Naive thymus-derived CD4-positive, alpha-beta T cell (primary cell): ENCODE measurements around the gene TCAP. TPM values are rescaled to one million over a fixed set of nuclear protein-coding genes. Genes with fewer than 3 reads are reported as not detected.

ENCODE experiments used
- ATAC-seq: fragments of 150-1000 bp; cut with Tn5 transposase; 2 replicates; pipeline ENCODE4 v1.10.0; 2021; ENCODE audit warnings: mild to moderate bottlenecking, moderate library complexity
- CTCF ChIA-PET: fragments of 350-600 bp; sonication (Branson Sonifier 250); formaldehyde crosslinking; loops from one replicate; lab custom pipeline; 2021; ENCODE audit warnings: antibody characterized with exemption; lab: Charles Lee
- POLR2A ChIA-PET: fragments of 350-600 bp; sonication (Branson Sonifier 250); formaldehyde crosslinking; loops from one replicate; lab custom pipeline; 2021; ENCODE audit warnings: antibody characterized with exemption, inconsistent platforms; lab: Charles Lee
- DNase-seq, 9 donors: peaks; one replicate each; pipeline versions ENCODE4 v3.0.0 to v3.0.0-alpha.2; 2020 to 2022; ENCODE audit warnings: mixed read lengths in 1 of 9
- H3K27ac ChIP-seq: one replicate; pipeline ENCODE4 v1.7.0; 2013; ENCODE audit warnings: mild to moderate bottlenecking, low read depth, low read length, moderate library complexity
- H3K27me3 ChIP-seq, 2 donors: one replicate each; pipeline ENCODE4 v1.7.0; 2013; ENCODE audit warnings: low read length in 2 of 2, mild to moderate bottlenecking in 2 of 2, moderate library complexity in 2 of 2; ENCODE audit not compliant: control insufficient read depth in 2 of 2, insufficient read depth in 2 of 2
- H3K36me3 ChIP-seq, 3 experiments: 1 replicate in 2 of 3; 2 replicates in 1 of 3; pipeline ENCODE4 v1.7.0; 2013; ENCODE audit warnings: low read length in 3 of 3, mild to moderate bottlenecking in 3 of 3, moderate library complexity in 1 of 3; ENCODE audit not compliant: insufficient read depth in 3 of 3, control insufficient read depth in 2 of 3
- H3K4me1 ChIP-seq, 2 donors: one replicate each; pipeline ENCODE4 v1.7.0; 2013; ENCODE audit warnings: low read length in 2 of 2, mild to moderate bottlenecking in 2 of 2, moderate library complexity in 1 of 2; ENCODE audit not compliant: control insufficient read depth in 2 of 2, insufficient read depth in 2 of 2
- H3K4me3 ChIP-seq: 2 replicates; pipeline ENCODE4 v1.7.0; 2013; ENCODE audit warnings: mild to moderate bottlenecking, low read length
- H3K9me3 ChIP-seq, 3 experiments: 1 replicate in 2 of 3; 2 replicates in 1 of 3; pipeline ENCODE4 v1.7.0; 2013; ENCODE audit warnings: low read length in 3 of 3; ENCODE audit not compliant: control insufficient read depth in 2 of 3
- H3K27ac Mint-ChIP-seq, 9 donors: one replicate each; pipeline ENCODE4 v1.8.0; 2020 to 2022; ENCODE audit warnings: mixed read lengths in 9 of 9, mild to moderate bottlenecking in 8 of 9, moderate library complexity in 5 of 9, inconsistent platforms in 2 of 9
- H3K27me3 Mint-ChIP-seq, 5 donors: one replicate each; pipeline ENCODE4 v1.8.0; 2021 to 2022; ENCODE audit warnings: mixed read lengths in 5 of 5, mild to moderate bottlenecking in 1 of 5
- H3K36me3 Mint-ChIP-seq, 5 donors: one replicate each; pipeline ENCODE4 v1.8.0; 2020 to 2022; ENCODE audit warnings: mixed read lengths in 5 of 5, mild to moderate bottlenecking in 3 of 5, inconsistent platforms in 1 of 5
- H3K4me1 Mint-ChIP-seq, 7 donors: one replicate each; pipeline ENCODE4 v1.8.0; 2020 to 2022; ENCODE audit warnings: mixed read lengths in 7 of 7, mild to moderate bottlenecking in 3 of 7, inconsistent platforms in 1 of 7
- H3K4me3 Mint-ChIP-seq, 10 donors: one replicate each; pipeline ENCODE4 v1.8.0; 2020 to 2022; ENCODE audit warnings: mild to moderate bottlenecking in 10 of 10, mixed read lengths in 10 of 10, moderate library complexity in 6 of 10, inconsistent platforms in 2 of 10
- H3K9me3 Mint-ChIP-seq, 11 donors: one replicate each; pipeline ENCODE4 v1.8.0; 2020 to 2022; ENCODE audit warnings: mixed read lengths in 11 of 11, mild to moderate bottlenecking in 4 of 11, inconsistent platforms in 1 of 11, moderate library complexity in 1 of 11
- intact Hi-C, 2 donors: fragments of 100-400 bp; cut with micrococcal nuclease; formaldehyde crosslinking; loops; one replicate each; pipeline ENCODE4 v1.15.1; 2023
- polyA plus RNA-seq, 2 donors: library from polyadenylated mRNA; unstranded; fragments of 300-500 nt; fragmentation: Illumina TruSeq; gene quantifications; one replicate each; pipeline ENCODE4 v1.2.3, GENCODE V29; 2021
- total RNA-seq, 6 experiments: library from RNA in 5 of 6; stranded (reverse) in 5 of 6; gene quantifications; 1 replicate in 5 of 6; 2 replicates in 1 of 6; pipeline ENCODE4 v1.2.3 and lab custom pipeline; 2021 to 2026

The TCAP gene
- total and polyA plus RNA-seq, 7 experiments from 2014 or later = 0.12 to 10.5 (median 3.3) TPM; not detected in 1

GRCh38 chr17:39655105-39655504, 10.0 kb upstream of the TCAP start:
- Mint-ChIP-seq H3K4me3 (peak overlapping the region in 3 of 10 donors; percentile 7 to 23 (median 19)), H3K27me3 (no peaks in the 10 kb centered on the region), H3K36me3 (peaks cover 0 to 13% (median 5%) of the 10 kb centered on the region in 5 donors), H3K27ac (peak overlapping the region in 7 of 9 donors; percentile 9 to 87 (median 39)), H3K9me3 (no peaks in the 10 kb centered on the region), H3K4me1 (peaks cover 31 to 77% (median 64%) of the 10 kb centered on the region in 7 donors)
- DNase-seq (no peak), ATAC-seq (no peak)
- H3K9me3 ChIP-seq = no peaks in the 10 kb centered on the region
- H3K27ac ChIP-seq = no peak overlapping the region
- CTCF ChIA-PET = interaction anchor here (0.6 to 3.5 kb wide), 12 partner anchors 14 to 203 kb away, joined by 3 to 25 read pairs (median 5); partner anchors contain the start of gene PNMT
- H3K4me3 ChIP-seq = no peak overlapping the region
- H3K27me3 ChIP-seq = no peaks in the 10 kb centered on the region
- POLR2A ChIA-PET = interaction anchor here (0.7 to 2.4 kb wide), 3 partner anchors 9 to 307 kb away, joined by 3 to 13 read pairs (median 4); partner anchors contain the start of gene PNMT
- peaks cover 0 to 56% (median 3%) of the 10 kb centered on the region in 3 experiments for H3K36me3 ChIP-seq
- intact Hi-C loops = loop anchor here in 1 of 2 donors (2.0 kb wide), 1 partner anchor 16 kb away; no protein-coding TSS in a partner anchor
- peaks cover 4 to 34% of the 10 kb centered on the region in 2 donors for H3K4me1 ChIP-seq

GRCh38 chr17:39658346-39658745, 6.8 kb upstream of the TCAP start:
- Histone ChIP-seq H3K27ac (no peak overlapping the region), H3K9me3 (no peaks in the 10 kb centered on the region), H3K36me3 (peaks cover 0 to 82% (median 4%) of the 10 kb centered on the region in 3 experiments), H3K4me1 (peaks cover 4 to 35% of the 10 kb centered on the region in 2 donors), H3K27me3 (no peaks in the 10 kb centered on the region), H3K4me3 (no peak overlapping the region)
- peaks cover 0 to 21% (median 7%) of the 10 kb centered on the region in 5 donors for H3K36me3 Mint-ChIP-seq
- intact Hi-C loops = no loop called here
- H3K4me3 Mint-ChIP-seq = peak overlapping the region in 7 of 10 donors; percentile 21 to 81 (median 51)
- no peaks in the 10 kb centered on the region for H3K27me3 Mint-ChIP-seq
- DNase-seq = peak in 1 of 9 donors; percentile 34
- peaks cover 25 to 62% (median 47%) of the 10 kb centered on the region in 7 donors for H3K4me1 Mint-ChIP-seq
- ChIA-PET POLR2A (interaction anchor here (0.8 to 2.4 kb wide), 6 partner anchors 9 to 29 kb away, joined by 3 to 14 read pairs (median 3); partner anchors contain the start of genes PGAP3 and STARD3), CTCF (interaction anchor here (1.0 to 2.0 kb wide), 4 partner anchors 11 to 71 kb away, joined by 3 to 8 read pairs (median 5); no protein-coding TSS in a partner anchor)
- ATAC-seq = peak; percentile 42
- peak overlapping the region in 8 of 9 donors; percentile 44 to 90 (median 66) for H3K27ac Mint-ChIP-seq
- H3K9me3 Mint-ChIP-seq = no peaks in the 10 kb centered on the region

GRCh38 chr17:39658760-39659159, 6.4 kb upstream of the TCAP start:
- Histone ChIP-seq H3K4me3 (no peak overlapping the region), H3K9me3 (no peaks in the 10 kb centered on the region), H3K4me1 (peaks cover 0 to 35% of the 10 kb centered on the region in 2 donors), H3K36me3 (peaks cover 0 to 78% (median 4%) of the 10 kb centered on the region in 3 experiments), H3K27ac (no peak overlapping the region), H3K27me3 (no peaks in the 10 kb centered on the region)
- peak overlapping the region in 7 of 10 donors; percentile 42 to 81 (median 53) for H3K4me3 Mint-ChIP-seq
- ChIA-PET CTCF (interaction anchor here (1.0 to 2.0 kb wide), 4 partner anchors 10 to 71 kb away, joined by 3 to 8 read pairs (median 5); no protein-coding TSS in a partner anchor), POLR2A (interaction anchor here (0.8 to 2.4 kb wide), 4 partner anchors 8 to 21 kb away, joined by 3 to 14 read pairs (median 5); partner anchors contain the start of gene STARD3)
- no peak for DNase-seq
- H3K27me3 Mint-ChIP-seq = no peaks in the 10 kb centered on the region
- intact Hi-C loops = no loop called here
- H3K4me1 Mint-ChIP-seq = peaks cover 22 to 59% (median 44%) of the 10 kb centered on the region in 7 donors
- no peaks in the 10 kb centered on the region for H3K9me3 Mint-ChIP-seq
- H3K27ac Mint-ChIP-seq = peak overlapping the region in 8 of 9 donors; percentile 44 to 90 (median 76)
- peaks cover 0 to 21% (median 7%) of the 10 kb centered on the region in 5 donors for H3K36me3 Mint-ChIP-seq
- no peak for ATAC-seq

GRCh38 chr17:39659279-39660010, 5.7 kb upstream of the TCAP start:
- ChIA-PET CTCF (interaction anchor here (0.6 to 1.2 kb wide), 4 partner anchors 10 to 38 kb away, joined by 3 to 4 read pairs (median 4); no protein-coding TSS in a partner anchor), POLR2A (interaction anchor here (0.8 to 2.1 kb wide), 6 partner anchors 11 to 29 kb away, joined by 3 to 14 read pairs (median 4); partner anchors contain the start of gene PGAP3)
- Mint-ChIP-seq H3K27me3 (no peaks in the 10 kb centered on the region), H3K4me3 (peak overlapping the region in 9 of 10 donors; percentile 38 to 81 (median 60)), H3K36me3 (peaks cover 0 to 21% (median 7%) of the 10 kb centered on the region in 5 donors), H3K4me1 (peaks cover 19 to 57% (median 44%) of the 10 kb centered on the region in 7 donors), H3K9me3 (no peaks in the 10 kb centered on the region), H3K27ac (peak overlapping the region; percentile 71 to 93 (median 90))
- Histone ChIP-seq H3K4me3 (no peak overlapping the region), H3K27ac (peak overlapping the region; percentile 55), H3K9me3 (no peaks in the 10 kb centered on the region), H3K27me3 (no peaks in the 10 kb centered on the region), H3K36me3 (peaks cover 0 to 71% (median 4%) of the 10 kb centered on the region in 3 experiments), H3K4me1 (peaks cover 0 to 30% of the 10 kb centered on the region in 2 donors)
- DNase-seq (peak in 3 of 9 donors; percentile 27 to 38 (median 29)), ATAC-seq (peak; percentile 29)
- intact Hi-C loops = no loop called here

- Mint-ChIP-seq H3K27ac (peak overlapping the region; percentile 71 to 93 (median 90)), H3K4me1 (peaks cover 14 to 51% (median 38%) of the 10 kb centered on the region in 7 donors), H3K9me3 (no peaks in the 10 kb centered on the region), H3K27me3 (peaks cover 0 to under 1% (median 0%) of the 10 kb centered on the region in 5 donors), H3K4me3 (peak overlapping the region in 9 of 10 donors; percentile 38 to 81 (median 60)), H3K36me3 (peaks cover 0 to 21% (median 7%) of the 10 kb centered on the region in 5 donors)
- DNase-seq (no peak), ATAC-seq (no peak)
- intact Hi-C loops = no loop called here
- Histone ChIP-seq H3K27me3 (no peaks in the 10 kb centered on the region), H3K9me3 (no peaks in the 10 kb centered on the region), H3K36me3 (peaks cover 0 to 70% (median 4%) of the 10 kb centered on the region in 3 experiments), H3K4me3 (no peak overlapping the region), H3K4me1 (peaks cover 0 to 25% of the 10 kb centered on the region in 2 donors), H3K27ac (peak overlapping the region; percentile 55)
- CTCF ChIA-PET = interaction anchor here (0.8 to 1.2 kb wide), 3 partner anchors 10 to 38 kb away, joined by 3 to 4 read pairs (median 4); no protein-coding TSS in a partner anchor
- POLR2A ChIA-PET = interaction anchor here (0.9 to 2.1 kb wide), 5 partner anchors 11 to 28 kb away, joined by 3 to 14 read pairs (median 5); partner anchors contain the start of gene PGAP3
Observed at GRCh38 chr17:39660011-39660360, 5.2 kb upstream of the TCAP start.
